ENCODE measurements around the gene GRIK5.

The GRIK5 gene

DNA sequence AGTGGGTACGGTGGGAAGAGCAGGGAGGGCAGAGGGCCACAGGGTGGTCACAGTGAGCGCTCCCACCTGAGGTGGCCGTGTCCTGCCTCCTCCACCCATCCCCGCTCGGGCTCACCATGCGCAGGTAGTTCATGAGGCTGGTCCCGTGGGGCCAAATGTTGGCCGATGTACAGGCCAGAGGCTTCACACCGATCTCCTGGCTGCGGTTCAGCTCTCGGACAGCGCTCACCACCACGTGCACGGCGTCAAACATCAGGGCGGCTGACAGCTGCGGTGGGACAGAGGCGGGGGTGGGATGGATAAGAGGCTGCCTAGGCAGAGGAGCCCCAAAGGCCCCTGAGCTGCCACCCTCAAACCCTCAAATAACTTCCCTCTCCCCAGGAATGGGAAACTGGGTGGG lies 15.8 kb downstream of the GRIK5 start (continued):
- no peak for TF ChIP-seq ZNF335 (tag by site-specific recombination; conservative IDR thresholded peaks at IDR 0.05)
- TF ChIP-seq ZNF645 (tag by site-specific recombination; IDR thresholded peaks at IDR 0.05): no peak
- no peak for TF ChIP-seq ZBTB20 (tag by site-specific recombination; IDR thresholded peaks at IDR 0.05)
- TF ChIP-seq SP2 (tag by site-specific recombination; IDR thresholded peaks at IDR 0.05): no peak

- no peaks in the 10 kb centered on the region for H3K9me3 ChIP-seq (ENCODE audit: control insufficient read depth, insufficient read depth, low read depth, low read length)
- no peak overlapping the region for H3K4me3 ChIP-seq (ENCODE audit: low read depth, low read length)
- TF ChIP-seq ZNF138 (tag by site-specific recombination; IDR thresholded peaks at IDR 0.05; ENCODE audit: borderline replicate concordance) (no peak), SCRT1 (tag by site-specific recombination; IDR thresholded peaks at IDR 0.05; ENCODE audit: borderline replicate concordance) (0 out of 2 replicates have a peak, but pooled peaks have one; percentile 24), SCRT2 (tag by site-specific recombination; IDR thresholded peaks at IDR 0.05) (peak; percentile 54; the same call in 1 of the 2 replicates), ZNF768 (tag by site-specific recombination; IDR thresholded peaks at IDR 0.05) (peak; percentile 98)
- TF ChIP-seq, protein P1, sequence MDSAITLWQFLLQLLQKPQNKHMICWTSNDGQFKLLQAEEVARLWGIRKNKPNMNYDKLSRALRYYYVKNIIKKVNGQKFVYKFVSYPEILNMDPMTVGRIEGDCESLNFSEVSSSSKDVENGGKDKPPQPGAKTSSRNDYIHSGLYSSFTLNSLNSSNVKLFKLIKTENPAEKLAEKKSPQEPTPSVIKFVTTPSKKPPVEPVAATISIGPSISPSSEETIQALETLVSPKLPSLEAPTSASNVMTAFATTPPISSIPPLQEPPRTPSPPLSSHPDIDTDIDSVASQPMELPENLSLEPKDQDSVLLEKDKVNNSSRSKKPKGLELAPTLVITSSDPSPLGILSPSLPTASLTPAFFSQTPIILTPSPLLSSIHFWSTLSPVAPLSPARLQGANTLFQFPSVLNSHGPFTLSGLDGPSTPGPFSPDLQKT (IDR thresholded peaks at IDR 0.05; ENCODE audit: borderline replicate concordance, low read depth, low read length): no peak
- ChIA-PET CTCF (interaction anchor here (0.6 to 1.3 kb wide), 2 partner anchors 18 to 44 kb away, joined by 3 read pairs; no protein-coding TSS in a partner anchor), POLR2A (interaction anchor here (2.0 kb wide), 1 partner anchor 23 kb away, joined by 6 read pairs; the partner anchor contains the start of gene ZNF574)
- no peaks in the 10 kb centered on the region for H3K36me3 ChIP-seq (ENCODE audit: control insufficient read depth in 2 of 2, insufficient read depth in 1 of 2, low read length in 2 of 2)
- no peak overlapping the region for H3K27ac ChIP-seq (ENCODE audit: extremely low read depth, low read depth, low read length)
- peaks cover 5% of the 10 kb centered on the region; the same call in 1 of the 2 replicates for H3K4me1 ChIP-seq (ENCODE audit: control insufficient read depth, insufficient read depth, low read length)
Measured at GRCh38 chr19:42053037-42053935, 16.7 kb downstream of the GRIK5 start.

DNA sequence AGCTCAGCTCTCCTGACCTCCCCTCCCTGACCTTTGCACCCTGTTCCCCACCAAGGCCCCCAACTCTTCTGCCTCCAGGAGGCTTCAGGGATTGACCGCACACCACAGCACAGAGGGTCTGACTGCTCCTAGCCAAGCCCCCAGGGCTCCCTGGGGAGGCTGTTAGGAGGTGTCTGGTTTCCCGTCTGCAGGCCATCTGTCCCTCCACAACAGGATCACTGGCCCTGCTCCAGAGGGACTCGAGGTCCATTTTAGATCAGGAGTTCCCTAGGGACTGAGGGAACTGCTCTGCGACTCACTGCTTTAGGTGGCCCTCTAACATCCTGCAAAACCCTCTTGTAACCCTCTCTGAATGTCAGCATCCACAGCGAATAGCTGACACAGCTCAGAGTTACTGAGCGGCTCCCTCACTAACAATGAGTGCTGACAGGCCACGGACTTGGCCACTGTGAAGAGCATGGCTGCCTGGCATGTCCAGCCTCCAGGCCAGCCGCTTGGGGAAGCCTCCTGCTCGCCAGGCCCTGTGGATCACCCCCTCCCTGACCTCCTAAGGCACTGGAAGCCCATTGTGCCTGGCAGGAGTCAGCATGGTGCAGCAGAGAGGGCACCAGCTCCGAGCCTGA lies 17.7 kb downstream of the GRIK5 start:
- Histone ChIP-seq H3K4me3 (ENCODE audit: low read depth, low read length) (no peak overlapping the region), H3K27ac (ENCODE audit: extremely low read depth, low read depth, low read length) (no peak overlapping the region), H3K36me3 (ENCODE audit: control insufficient read depth in 2 of 2, insufficient read depth in 1 of 2, low read length in 2 of 2) (no peaks in the 10 kb centered on the region), H3K9me3 (ENCODE audit: control insufficient read depth, insufficient read depth, low read depth, low read length) (no peaks in the 10 kb centered on the region), H3K4me1 (ENCODE audit: control insufficient read depth, insufficient read depth, low read length) (peaks cover 5% of the 10 kb centered on the region; the same call in 1 of the 2 replicates)
- CTCF ChIA-PET: interaction anchor here (0.7 to 2.1 kb wide), 4 partner anchors 14 to 24 kb away, joined by 3 to 14 read pairs (median 4); no protein-coding TSS in a partner anchor
- TF ChIP-seq ZNF777 (tag by site-specific recombination; IDR thresholded peaks at IDR 0.05; ENCODE audit: borderline replicate concordance) (no peak), ZNF239 (tag by site-specific recombination; IDR thresholded peaks at IDR 0.05) (no peak), ZBTB7A (tag by site-specific recombination; IDR thresholded peaks at IDR 0.05; ENCODE audit: low read depth) (no peak), FEZF1 (tag by site-specific recombination; IDR thresholded peaks at IDR 0.05) (no peak), SALL2 (tag by site-specific recombination; IDR thresholded peaks at IDR 0.05; ENCODE audit: borderline replicate concordance) (no peak), PRDM2 (tag by site-specific recombination; IDR thresholded peaks at IDR 0.05; ENCODE audit: borderline replicate concordance) (no peak), ZNF335 (tag by site-specific recombination; conservative IDR thresholded peaks at IDR 0.05) (peak; percentile 58)
- POLR2A ChIA-PET: interaction anchor here (0.6 to 2.0 kb wide), 3 partner anchors 22 to 209 kb away, joined by 3 to 6 read pairs (median 5); partner anchors contain the start of gene ZNF574
